Hepatocyte (in vitro differentiated cells): ENCODE data around the gene ACADVL. TPM values are rescaled to one million over a fixed set of nuclear protein-coding genes. Genes with fewer than 3 reads are reported as not detected.

Experiments used
- DNase-seq: peaks from one replicate; pipeline ENCODE4 v3.0.0-alpha.2; 2016; ENCODE audit warnings: low spot score
- H2AFZ ChIP-seq: fragments of 200-600 bp; sonication (generic); 2 replicates; pipeline ENCODE4 v1.6.0; 2016; ENCODE audit warnings: antibody characterized with exemption, mild to moderate bottlenecking
- H3K27ac ChIP-seq: fragments of 200-600 bp; sonication (generic); 2 replicates; pipeline ENCODE4 v1.5.1; 2016; ENCODE audit warnings: mild to moderate bottlenecking
- H3K27me3 ChIP-seq: fragments of 200-600 bp; sonication (generic); 2 replicates; pipeline ENCODE4 v1.6.1; 2016
- H3K36me3 ChIP-seq: fragments of 200-600 bp; sonication (generic); replicated peaks from 2 replicates; pipeline ENCODE4 v1.5.1; 2016; ENCODE audit warnings: low read depth; ENCODE audit not compliant: insufficient read depth
- H3K4me1 ChIP-seq: fragments of 200-600 bp; sonication (generic); 2 replicates; pipeline ENCODE4 v1.5.1; 2016; ENCODE audit warnings: mild to moderate bottlenecking, moderate library complexity; ENCODE audit not compliant: insufficient read depth
- H3K4me2 ChIP-seq: fragments of 200-600 bp; sonication (generic); 2 replicates; pipeline ENCODE4 v1.6.0; 2016
- H3K4me3 ChIP-seq: fragments of 200-600 bp; sonication (generic); 2 replicates; pipeline ENCODE4 v1.5.1; 2016; ENCODE audit warnings: mild to moderate bottlenecking
- H3K79me2 ChIP-seq: fragments of 200-600 bp; sonication (generic); 2 replicates; pipeline ENCODE4 v1.6.0; 2017; ENCODE audit warnings: mild to moderate bottlenecking
- H3K9me2 ChIP-seq: fragments of 200-600 bp; sonication (generic); replicated peaks from 2 replicates; pipeline ENCODE4 v1.6.0; 2017; ENCODE audit warnings: mild to moderate bottlenecking; ENCODE audit not compliant: insufficient read depth
- H3K9me3 ChIP-seq: fragments of 200-600 bp; sonication (generic); 2 replicates; pipeline ENCODE4 v1.5.1; 2016; ENCODE audit warnings: low read depth, mild to moderate bottlenecking
- H4K20me1 ChIP-seq: fragments of 200-600 bp; sonication (generic); 2 replicates; pipeline ENCODE4 v1.6.0; 2016; ENCODE audit warnings: mild to moderate bottlenecking; ENCODE audit not compliant: insufficient read depth, poor library complexity, severe bottlenecking
- EZH2 ChIP-seq: fragments of 200-600 bp; sonication (generic); IDR thresholded peaks from 2 replicates; pipeline ENCODE4 v1.6.1; 2016; ENCODE audit warnings: antibody characterized with exemption, mild to moderate bottlenecking, borderline replicate concordance
- EZH2phosphoT487 ChIP-seq: fragments of 200-600 bp; sonication (generic); IDR thresholded peaks from one replicate; pipeline ENCODE4 v1.6.1; 2018; ENCODE audit warnings: antibody characterized with exemption, mild to moderate bottlenecking, low read depth, moderate library complexity; ENCODE audit not compliant: unreplicated experiment, severe bottlenecking
- WGBS: methylation state at CpG from one replicate; pipeline ENCODE4 v1.1.6; 2016; ENCODE audit warnings: low lambda C conversion rate; ENCODE audit errors: missing lambda C conversion rate; 5-methylcytosine and 5-hydroxymethylcytosine counted together
- polyA plus RNA-seq: library from polyadenylated mRNA; unstranded; fragments of >200 nt; fragmentation: Nextera tagmentation; extraction: Ambion mirVana; gene quantifications from 2 replicates; pipeline ENCODE4 v1.2.1, GENCODE V29; 2016
- total RNA-seq: library from RNA; depleted of rRNA; stranded (reverse); fragments of >200 nt; gene quantifications from 2 replicates; pipeline ENCODE4 v1.2.3, GENCODE V29; 2014
- TF ChIP-seq, protein P1 (sequence below): fragments of 200-600 bp; sonication (generic); IDR thresholded peaks from 2 replicates; pipeline ENCODE4 v1.5.1; 2016; ENCODE audit warnings: antibody characterized with exemption, mild to moderate bottlenecking; ENCODE audit not compliant: poor library complexity

ACADVL gene
- total and polyA plus RNA-seq, 2 experiments from 2014 or later, result 469 to 1,250 TPM

- H3K79me2 ChIP-seq, result peaks cover 5% of the 10 kb centered on the region
- no peaks in the 10 kb centered on the region for H3K27me3 ChIP-seq
- no peaks in the 10 kb centered on the region for H3K36me3 ChIP-seq
- no peaks in the 10 kb centered on the region for H3K9me3 ChIP-seq
- H3K4me3 ChIP-seq, result peak overlapping the region; percentile 25
- no peaks in the 10 kb centered on the region for H3K9me2 ChIP-seq
- no peak overlapping the region for H2AFZ ChIP-seq
- H3K27ac ChIP-seq, result peak overlapping the region; percentile 64
- TF ChIP-seq EZH2 (no peak), EZH2phosphoT487 (no peak)
- TF ChIP-seq, protein P1, sequence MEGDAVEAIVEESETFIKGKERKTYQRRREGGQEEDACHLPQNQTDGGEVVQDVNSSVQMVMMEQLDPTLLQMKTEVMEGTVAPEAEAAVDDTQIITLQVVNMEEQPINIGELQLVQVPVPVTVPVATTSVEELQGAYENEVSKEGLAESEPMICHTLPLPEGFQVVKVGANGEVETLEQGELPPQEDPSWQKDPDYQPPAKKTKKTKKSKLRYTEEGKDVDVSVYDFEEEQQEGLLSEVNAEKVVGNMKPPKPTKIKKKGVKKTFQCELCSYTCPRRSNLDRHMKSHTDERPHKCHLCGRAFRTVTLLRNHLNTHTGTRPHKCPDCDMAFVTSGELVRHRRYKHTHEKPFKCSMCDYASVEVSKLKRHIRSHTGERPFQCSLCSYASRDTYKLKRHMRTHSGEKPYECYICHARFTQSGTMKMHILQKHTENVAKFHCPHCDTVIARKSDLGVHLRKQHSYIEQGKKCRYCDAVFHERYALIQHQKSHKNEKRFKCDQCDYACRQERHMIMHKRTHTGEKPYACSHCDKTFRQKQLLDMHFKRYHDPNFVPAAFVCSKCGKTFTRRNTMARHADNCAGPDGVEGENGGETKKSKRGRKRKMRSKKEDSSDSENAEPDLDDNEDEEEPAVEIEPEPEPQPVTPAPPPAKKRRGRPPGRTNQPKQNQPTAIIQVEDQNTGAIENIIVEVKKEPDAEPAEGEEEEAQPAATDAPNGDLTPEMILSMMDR, result no peak
- H3K4me2 ChIP-seq, result peak overlapping the region; percentile 77
- no peak for DNase-seq
- peaks cover 6% of the 10 kb centered on the region for H4K20me1 ChIP-seq
- WGBS, result 92% methylated on average over 13 of the region's 15 CpGs
- no peaks in the 10 kb centered on the region for H3K4me1 ChIP-seq
Measured at GRCh38 chr17:7204336-7204735, 15.4 kb upstream of the ACADVL start.

GRCh38 chr17:7204828-7205461 lies 14.8 kb upstream of the ACADVL start:
- Histone ChIP-seq H3K36me3 (no peaks in the 10 kb centered on the region), H2AFZ (peak overlapping the region; percentile 66), H3K9me2 (no peaks in the 10 kb centered on the region), H4K20me1 (peaks cover 6% of the 10 kb centered on the region), H3K9me3 (no peaks in the 10 kb centered on the region), H3K79me2 (peaks cover 6% of the 10 kb centered on the region), H3K4me1 (no peaks in the 10 kb centered on the region), H3K4me2 (peak overlapping the region; percentile 77), H3K4me3 (peak overlapping the region; percentile 25), H3K27me3 (no peaks in the 10 kb centered on the region), H3K27ac (peak overlapping the region; percentile 64)
- DNase-seq, result peak; percentile 91
- 2% methylated on average over 30 of the region's 34 CpGs for WGBS
- TF ChIP-seq, protein P1, result no peak
- no peak for TF ChIP-seq EZH2
- TF ChIP-seq EZH2phosphoT487, result no peak

DNA sequence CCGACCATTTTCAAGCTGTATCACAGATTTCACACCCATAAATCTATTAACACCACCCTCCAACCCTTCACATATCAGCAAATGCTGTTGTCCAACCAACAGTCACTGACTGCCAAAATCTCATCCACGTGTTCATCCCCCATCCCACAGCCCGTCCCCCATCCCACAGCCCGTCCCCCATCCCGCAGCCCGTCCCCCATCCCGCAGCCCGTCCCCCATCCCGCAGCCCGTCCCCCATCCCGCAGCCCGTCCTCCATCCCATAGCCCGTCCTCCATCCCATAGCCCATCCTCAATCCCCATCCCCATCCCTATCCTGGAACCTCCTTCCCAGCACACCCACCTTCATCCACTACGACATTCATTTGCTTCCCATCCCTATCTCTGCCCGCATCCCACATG lies 14.2 kb upstream of the ACADVL start:
- no peaks in the 10 kb centered on the region for H3K9me2 ChIP-seq
- 54% methylated on average over 3 of the region's 15 CpGs for WGBS
- H3K79me2 ChIP-seq, result peaks cover 12% of the 10 kb centered on the region
- peaks cover 6% of the 10 kb centered on the region for H4K20me1 ChIP-seq
- no peak overlapping the region for H3K4me3 ChIP-seq
- no peak for TF ChIP-seq EZH2
- TF ChIP-seq, protein P1, result no peak
- no peak for TF ChIP-seq EZH2phosphoT487
- H3K27ac ChIP-seq, result peak overlapping the region; percentile 64
- no peaks in the 10 kb centered on the region for H3K27me3 ChIP-seq
- no peaks in the 10 kb centered on the region for H3K9me3 ChIP-seq
- H2AFZ ChIP-seq, result peak overlapping the region; percentile 66
- peak overlapping the region; percentile 77 for H3K4me2 ChIP-seq
- H3K36me3 ChIP-seq, result no peaks in the 10 kb centered on the region
- no peak for DNase-seq
- H3K4me1 ChIP-seq, result no peaks in the 10 kb centered on the region
